Measurements from ENCODE around the gene RBM46. TPM values are rescaled to one million over a fixed set of nuclear protein-coding genes. Genes with fewer than 3 reads are reported as not detected.
"Not testable (repeated sequence)": the region's sequence is repeated elsewhere in the genome, so short reads cannot be mapped to it uniquely, and the experiment has no call there.

Gene RBM46
- total RNA-seq, 2 experiments from 2014 or later: not detected

GRCh38 chr4:154872198-154872597 lies 91.1 kb downstream of the RBM46 start:
- Mint-ChIP-seq H3K27ac (no peak overlapping the region), H3K4me3 (no peak overlapping the region), H3K27me3 (no peaks in the 10 kb centered on the region), H3K36me3 (no peaks in the 10 kb centered on the region), H3K4me1 (no peaks in the 10 kb centered on the region), H3K9me3 (peaks cover 14% of the 10 kb centered on the region)
- ATAC-seq (ENCODE audit: low read depth) (no peak), DNase-seq (no peak)
- POLR2A ChIA-PET: no interaction called here

- H3K27me3 Mint-ChIP-seq; H3K27ac Mint-ChIP-seq; H3K4me3 Mint-ChIP-seq; H3K4me1 Mint-ChIP-seq; H3K36me3 Mint-ChIP-seq; ATAC-seq (ENCODE audit: low read depth); DNase-seq; POLR2A ChIA-PET: not testable (repeated sequence)
- peaks cover 14% of the 10 kb centered on the region for H3K9me3 Mint-ChIP-seq
These were observed 93.0 kb downstream of the RBM46 start for GRCh38 chr4:154874049-154874448.

GRCh38 chr4:154877110-154877760 lies 96.2 kb downstream of the RBM46 start:
- POLR2A ChIA-PET: no interaction called here
- ATAC-seq (ENCODE audit: low read depth) (no peak), DNase-seq (no peak)
- no peaks in the 10 kb centered on the region for H3K4me1 Mint-ChIP-seq
- no peaks in the 10 kb centered on the region for H3K36me3 Mint-ChIP-seq
- H3K27me3 Mint-ChIP-seq: no peaks in the 10 kb centered on the region
- H3K9me3 Mint-ChIP-seq: peaks cover 11% of the 10 kb centered on the region
- no peak overlapping the region for H3K4me3 Mint-ChIP-seq
- no peak overlapping the region for H3K27ac Mint-ChIP-seq

Other genes with a start within 250 kb of the RBM46 start
- 10 to 100 TPM; 74.4 to 80.8 TPM for gene PLRG1, start 230.9 kb upstream of the RBM46 start, total RNA-seq
- gene FGB, start 218.3 kb upstream of the RBM46 start, total RNA-seq: not detected
- not detected for gene FGA, start 190.5 kb upstream of the RBM46 start, total RNA-seq
- gene FGG, start 168.6 kb upstream of the RBM46 start, total RNA-seq: not detected
- gene LRAT, start 37.3 kb upstream of the RBM46 start, total RNA-seq: not detected

Data from activated naive CD8-positive, alpha-beta T cell treated with anti-CD3 and anti-CD28 coated beads, Interleukin-2, amount 10 ng/mL, durations not matched to agents 7 days and 5 days (primary cell).